ENCODE measurements around the gene IL10.
A peak's percentile ranks its signal among the peaks of the same experiment; 100 is the strongest.

IL10 gene

DNA sequence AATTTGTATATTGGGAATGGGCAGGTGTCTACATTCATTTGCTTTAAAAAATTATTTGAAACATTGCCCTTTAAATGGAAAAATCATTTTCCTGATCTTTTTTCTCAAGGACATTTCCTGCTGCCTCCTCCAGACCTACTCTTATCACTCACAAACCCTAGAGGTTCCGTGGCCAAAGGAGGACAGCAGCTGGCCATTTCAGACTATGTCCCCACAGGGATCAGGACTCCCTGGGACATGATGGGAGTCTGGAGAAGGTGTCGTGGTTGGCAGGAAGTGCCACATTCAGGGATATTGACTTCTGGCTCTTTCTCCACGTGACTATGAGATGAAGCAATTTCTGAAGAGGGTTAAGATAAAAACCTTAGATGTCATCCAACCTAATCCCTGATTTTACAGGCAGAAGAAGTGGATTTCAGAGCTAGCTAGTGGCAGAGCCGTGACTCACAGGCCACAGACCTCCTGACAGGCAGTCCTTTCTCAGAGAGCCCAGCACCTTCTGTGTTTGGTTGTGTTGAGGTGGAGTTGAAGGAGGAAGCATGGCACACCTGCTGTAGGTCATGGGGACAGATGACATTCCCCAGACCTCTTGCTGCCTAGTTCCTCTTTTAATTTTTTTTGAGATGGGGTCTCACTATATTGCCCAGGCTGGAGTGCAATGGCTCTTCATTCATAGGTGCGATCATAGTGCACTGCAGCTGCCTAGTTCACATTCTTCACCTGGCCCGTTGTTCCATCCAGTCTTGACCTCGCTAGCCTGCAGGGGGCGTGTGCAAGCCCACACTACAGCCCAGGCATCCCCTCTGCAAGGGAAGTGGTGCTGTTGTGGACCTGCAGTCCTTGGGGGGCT lies 25.5 kb upstream of the IL10 start:
- Histone ChIP-seq H3K36me3 (ENCODE audit: control insufficient read depth in 2 of 2, insufficient read depth in 1 of 2, low read length in 2 of 2) (no peaks in the 10 kb centered on the region), H3K27ac (ENCODE audit: extremely low read depth, low read depth, low read length) (no peak overlapping the region), H3K9me3 (ENCODE audit: control insufficient read depth, insufficient read depth, low read depth, low read length) (no peaks in the 10 kb centered on the region), H3K4me1 (ENCODE audit: control insufficient read depth, insufficient read depth, low read length) (no peaks in the 10 kb centered on the region), H3K4me3 (ENCODE audit: low read depth, low read length) (no peak overlapping the region)
- ChIA-PET CTCF (interaction anchor here (0.6 to 3.3 kb wide), 21 partner anchors 9 to 941 kb away, joined by 3 to 23 read pairs (median 5); partner anchors contain the start of gene IL19), POLR2A (no interaction called here)
- TF ChIP-seq, protein P1, sequence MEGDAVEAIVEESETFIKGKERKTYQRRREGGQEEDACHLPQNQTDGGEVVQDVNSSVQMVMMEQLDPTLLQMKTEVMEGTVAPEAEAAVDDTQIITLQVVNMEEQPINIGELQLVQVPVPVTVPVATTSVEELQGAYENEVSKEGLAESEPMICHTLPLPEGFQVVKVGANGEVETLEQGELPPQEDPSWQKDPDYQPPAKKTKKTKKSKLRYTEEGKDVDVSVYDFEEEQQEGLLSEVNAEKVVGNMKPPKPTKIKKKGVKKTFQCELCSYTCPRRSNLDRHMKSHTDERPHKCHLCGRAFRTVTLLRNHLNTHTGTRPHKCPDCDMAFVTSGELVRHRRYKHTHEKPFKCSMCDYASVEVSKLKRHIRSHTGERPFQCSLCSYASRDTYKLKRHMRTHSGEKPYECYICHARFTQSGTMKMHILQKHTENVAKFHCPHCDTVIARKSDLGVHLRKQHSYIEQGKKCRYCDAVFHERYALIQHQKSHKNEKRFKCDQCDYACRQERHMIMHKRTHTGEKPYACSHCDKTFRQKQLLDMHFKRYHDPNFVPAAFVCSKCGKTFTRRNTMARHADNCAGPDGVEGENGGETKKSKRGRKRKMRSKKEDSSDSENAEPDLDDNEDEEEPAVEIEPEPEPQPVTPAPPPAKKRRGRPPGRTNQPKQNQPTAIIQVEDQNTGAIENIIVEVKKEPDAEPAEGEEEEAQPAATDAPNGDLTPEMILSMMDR (tag by site-specific recombination; IDR thresholded peaks at IDR 0.05), result peak; percentile 35; the same call in 1 of the 2 replicates
- TF ChIP-seq, protein P2, sequence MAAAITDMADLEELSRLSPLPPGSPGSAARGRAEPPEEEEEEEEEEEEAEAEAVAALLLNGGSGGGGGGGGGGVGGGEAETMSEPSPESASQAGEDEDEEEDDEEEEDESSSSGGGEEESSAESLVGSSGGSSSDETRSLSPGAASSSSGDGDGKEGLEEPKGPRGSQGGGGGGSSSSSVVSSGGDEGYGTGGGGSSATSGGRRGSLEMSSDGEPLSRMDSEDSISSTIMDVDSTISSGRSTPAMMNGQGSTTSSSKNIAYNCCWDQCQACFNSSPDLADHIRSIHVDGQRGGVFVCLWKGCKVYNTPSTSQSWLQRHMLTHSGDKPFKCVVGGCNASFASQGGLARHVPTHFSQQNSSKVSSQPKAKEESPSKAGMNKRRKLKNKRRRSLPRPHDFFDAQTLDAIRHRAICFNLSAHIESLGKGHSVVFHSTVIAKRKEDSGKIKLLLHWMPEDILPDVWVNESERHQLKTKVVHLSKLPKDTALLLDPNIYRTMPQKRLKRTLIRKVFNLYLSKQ (tag by site-specific recombination; IDR thresholded peaks at IDR 0.05; ENCODE audit: borderline replicate concordance), result no peak
- TF ChIP-seq ZNF157 (tag by site-specific recombination; IDR thresholded peaks at IDR 0.05), result no peak
- TF ChIP-seq, protein P3, sequence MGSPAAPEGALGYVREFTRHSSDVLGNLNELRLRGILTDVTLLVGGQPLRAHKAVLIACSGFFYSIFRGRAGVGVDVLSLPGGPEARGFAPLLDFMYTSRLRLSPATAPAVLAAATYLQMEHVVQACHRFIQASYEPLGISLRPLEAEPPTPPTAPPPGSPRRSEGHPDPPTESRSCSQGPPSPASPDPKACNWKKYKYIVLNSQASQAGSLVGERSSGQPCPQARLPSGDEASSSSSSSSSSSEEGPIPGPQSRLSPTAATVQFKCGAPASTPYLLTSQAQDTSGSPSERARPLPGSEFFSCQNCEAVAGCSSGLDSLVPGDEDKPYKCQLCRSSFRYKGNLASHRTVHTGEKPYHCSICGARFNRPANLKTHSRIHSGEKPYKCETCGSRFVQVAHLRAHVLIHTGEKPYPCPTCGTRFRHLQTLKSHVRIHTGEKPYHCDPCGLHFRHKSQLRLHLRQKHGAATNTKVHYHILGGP (tag by site-specific recombination; IDR thresholded peaks at IDR 0.05), result no peak
- no peak for TF ChIP-seq ZNF544 (tag by site-specific recombination; IDR thresholded peaks at IDR 0.05)
- TF ChIP-seq ZNF121 (tag by site-specific recombination; IDR thresholded peaks at IDR 0.05), result 0 out of 2 replicates have a peak, but pooled peaks have one; percentile 67
- 0 out of 2 replicates have a peak, but pooled peaks have one; percentile 18 for TF ChIP-seq ZBTB17 (tag by site-specific recombination; IDR thresholded peaks at IDR 0.05)
- no peak for TF ChIP-seq EGR2 (tag by site-specific recombination; IDR thresholded peaks at IDR 0.05; ENCODE audit: low read depth)
- no peak for TF ChIP-seq KLF10 (tag by site-specific recombination; IDR thresholded peaks at IDR 0.05)
- TF ChIP-seq ZNF155 (tag by site-specific recombination; IDR thresholded peaks at IDR 0.05), result no peak
- 0 out of 2 replicates have a peak, but pooled peaks have one; percentile 44 for TF ChIP-seq ZNF2 (tag by site-specific recombination; IDR thresholded peaks at IDR 0.05)
- TF ChIP-seq ZNF571 (tag by site-specific recombination; IDR thresholded peaks at IDR 0.05), result no peak
- TF ChIP-seq, protein P4, sequence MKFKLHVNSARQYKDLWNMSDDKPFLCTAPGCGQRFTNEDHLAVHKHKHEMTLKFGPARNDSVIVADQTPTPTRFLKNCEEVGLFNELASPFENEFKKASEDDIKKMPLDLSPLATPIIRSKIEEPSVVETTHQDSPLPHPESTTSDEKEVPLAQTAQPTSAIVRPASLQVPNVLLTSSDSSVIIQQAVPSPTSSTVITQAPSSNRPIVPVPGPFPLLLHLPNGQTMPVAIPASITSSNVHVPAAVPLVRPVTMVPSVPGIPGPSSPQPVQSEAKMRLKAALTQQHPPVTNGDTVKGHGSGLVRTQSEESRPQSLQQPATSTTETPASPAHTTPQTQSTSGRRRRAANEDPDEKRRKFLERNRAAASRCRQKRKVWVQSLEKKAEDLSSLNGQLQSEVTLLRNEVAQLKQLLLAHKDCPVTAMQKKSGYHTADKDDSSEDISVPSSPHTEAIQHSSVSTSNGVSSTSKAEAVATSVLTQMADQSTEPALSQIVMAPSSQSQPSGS (tag by site-specific recombination; IDR thresholded peaks at IDR 0.05; ENCODE audit: low read depth), result no peak
- TF ChIP-seq ZNF426 (tag by site-specific recombination; IDR thresholded peaks at IDR 0.05), result no peak
- TF ChIP-seq ZBTB48 (tag by site-specific recombination; IDR thresholded peaks at IDR 0.05), result no peak

DNA sequence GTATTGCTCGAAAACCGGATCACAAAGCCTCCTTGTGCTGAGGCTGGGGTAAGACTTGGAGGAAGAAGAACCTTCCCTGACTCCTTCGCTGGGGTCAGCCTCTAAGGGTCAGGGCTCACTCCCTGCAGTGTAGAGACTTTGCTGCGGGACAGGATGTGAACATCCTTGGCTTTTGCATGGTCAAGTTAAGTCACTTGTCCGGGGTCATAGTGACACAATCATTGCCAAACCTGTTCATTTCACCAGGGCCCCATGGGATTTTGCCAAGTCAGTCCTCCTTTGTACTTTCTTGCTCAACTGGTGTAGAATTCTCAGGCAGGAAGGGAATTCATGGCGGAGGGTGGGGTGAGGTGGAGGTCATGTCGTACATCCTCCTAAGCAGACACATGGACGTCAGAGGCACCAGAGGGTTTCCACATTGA lies 24.7 kb upstream of the IL10 start:
- Histone ChIP-seq H3K4me3 (ENCODE audit: low read depth, low read length) (no peak overlapping the region), H3K4me1 (ENCODE audit: control insufficient read depth, insufficient read depth, low read length) (no peaks in the 10 kb centered on the region), H3K36me3 (ENCODE audit: control insufficient read depth in 2 of 2, insufficient read depth in 1 of 2, low read length in 2 of 2) (no peaks in the 10 kb centered on the region), H3K27ac (ENCODE audit: extremely low read depth, low read depth, low read length) (no peak overlapping the region), H3K9me3 (ENCODE audit: control insufficient read depth, insufficient read depth, low read depth, low read length) (no peaks in the 10 kb centered on the region)
- POLR2A ChIA-PET, result no interaction called here
- CTCF ChIA-PET, result interaction anchor here (0.6 to 3.0 kb wide), 3 partner anchors 11 to 608 kb away, joined by 8 to 10 read pairs (median 8); no protein-coding TSS in a partner anchor
- TF ChIP-seq ZNF416 (tag by site-specific recombination; IDR thresholded peaks at IDR 0.05), result no peak
- no peak for TF ChIP-seq ZNF701 (tag by site-specific recombination; IDR thresholded peaks at IDR 0.05)
- no peak for TF ChIP-seq ZNF785 (tag by site-specific recombination; IDR thresholded peaks at IDR 0.05)
- TF ChIP-seq ZNF571 (tag by site-specific recombination; IDR thresholded peaks at IDR 0.05), result no peak
- TF ChIP-seq SETDB1 (IDR thresholded peaks at IDR 0.05; ENCODE audit: insufficient read length, low read length), result no peak
- TF ChIP-seq, protein P5, sequence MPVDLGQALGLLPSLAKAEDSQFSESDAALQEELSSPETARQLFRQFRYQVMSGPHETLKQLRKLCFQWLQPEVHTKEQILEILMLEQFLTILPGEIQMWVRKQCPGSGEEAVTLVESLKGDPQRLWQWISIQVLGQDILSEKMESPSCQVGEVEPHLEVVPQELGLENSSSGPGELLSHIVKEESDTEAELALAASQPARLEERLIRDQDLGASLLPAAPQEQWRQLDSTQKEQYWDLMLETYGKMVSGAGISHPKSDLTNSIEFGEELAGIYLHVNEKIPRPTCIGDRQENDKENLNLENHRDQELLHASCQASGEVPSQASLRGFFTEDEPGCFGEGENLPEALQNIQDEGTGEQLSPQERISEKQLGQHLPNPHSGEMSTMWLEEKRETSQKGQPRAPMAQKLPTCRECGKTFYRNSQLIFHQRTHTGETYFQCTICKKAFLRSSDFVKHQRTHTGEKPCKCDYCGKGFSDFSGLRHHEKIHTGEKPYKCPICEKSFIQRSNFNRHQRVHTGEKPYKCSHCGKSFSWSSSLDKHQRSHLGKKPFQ (tag by site-specific recombination; IDR thresholded peaks at IDR 0.05), result no peak
- TF ChIP-seq, protein P6, sequence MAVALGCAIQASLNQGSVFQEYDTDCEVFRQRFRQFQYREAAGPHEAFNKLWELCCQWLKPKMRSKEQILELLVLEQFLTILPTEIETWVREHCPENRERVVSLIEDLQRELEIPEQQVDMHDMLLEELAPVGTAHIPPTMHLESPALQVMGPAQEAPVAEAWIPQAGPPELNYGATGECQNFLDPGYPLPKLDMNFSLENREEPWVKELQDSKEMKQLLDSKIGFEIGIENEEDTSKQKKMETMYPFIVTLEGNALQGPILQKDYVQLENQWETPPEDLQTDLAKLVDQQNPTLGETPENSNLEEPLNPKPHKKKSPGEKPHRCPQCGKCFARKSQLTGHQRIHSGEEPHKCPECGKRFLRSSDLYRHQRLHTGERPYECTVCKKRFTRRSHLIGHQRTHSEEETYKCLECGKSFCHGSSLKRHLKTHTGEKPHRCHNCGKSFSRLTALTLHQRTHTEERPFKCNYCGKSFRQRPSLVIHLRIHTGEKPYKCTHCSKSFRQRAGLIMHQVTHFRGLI (tag by site-specific recombination; IDR thresholded peaks at IDR 0.05), result no peak
- no peak for TF ChIP-seq ZNF544 (tag by site-specific recombination; IDR thresholded peaks at IDR 0.05)
- no peak for TF ChIP-seq ZNF585B (tag by site-specific recombination; IDR thresholded peaks at IDR 0.05)
- no peak for TF ChIP-seq ZNF146 (tag by site-specific recombination; IDR thresholded peaks at IDR 0.05)
- no peak for TF ChIP-seq ZNF155 (tag by site-specific recombination; IDR thresholded peaks at IDR 0.05)
- no peak for TF ChIP-seq ZNF426 (tag by site-specific recombination; IDR thresholded peaks at IDR 0.05)
- TF ChIP-seq OSR2 (tag by site-specific recombination; IDR thresholded peaks at IDR 0.05), result no peak
